Measurements from ENCODE around the gene SLC44A2. TPM values are rescaled to one million over a fixed set of nuclear protein-coding genes. Genes with fewer than 3 reads are reported as not detected.

The SLC44A2 gene
- polyA plus RNA-seq, 1 donor from 2014 or later: 332 TPM

DNA sequence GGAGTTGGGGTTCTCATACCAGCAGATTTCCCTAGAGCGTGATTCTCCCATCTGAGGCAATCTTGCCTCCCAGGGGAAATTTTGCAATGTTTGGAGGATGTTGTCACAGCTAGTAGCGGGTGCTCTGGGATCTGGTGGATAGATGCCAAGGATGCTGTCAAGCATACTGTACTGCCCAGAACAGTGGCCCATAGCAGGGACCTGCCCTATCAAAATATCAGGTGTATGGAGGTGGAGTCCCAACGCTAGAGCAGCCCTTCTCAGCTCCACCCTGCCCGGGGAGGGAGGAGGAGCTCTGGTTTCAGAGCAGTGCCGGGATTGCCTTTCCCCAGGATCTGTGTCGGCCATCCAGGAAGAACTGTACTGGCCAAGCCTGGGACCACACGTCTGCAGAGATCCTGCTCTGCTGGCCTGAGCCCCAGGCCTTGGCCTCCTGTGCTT lies 65.0 kb downstream of the SLC44A2 start:
- Mint-ChIP-seq H3K27ac (peak overlapping the region in 2 of 3 donors; percentile 14 to 56), H3K36me3 (peaks cover 6% of the 10 kb centered on the region), H3K4me1 (peaks cover under 1 to 6% (median 5%) of the 10 kb centered on the region in 3 donors), H3K9me3 (no peaks in the 10 kb centered on the region), H3K4me3 (peak overlapping the region in 1 of 4 donors; percentile 33), H3K27me3 (no peaks in the 10 kb centered on the region)

DNA sequence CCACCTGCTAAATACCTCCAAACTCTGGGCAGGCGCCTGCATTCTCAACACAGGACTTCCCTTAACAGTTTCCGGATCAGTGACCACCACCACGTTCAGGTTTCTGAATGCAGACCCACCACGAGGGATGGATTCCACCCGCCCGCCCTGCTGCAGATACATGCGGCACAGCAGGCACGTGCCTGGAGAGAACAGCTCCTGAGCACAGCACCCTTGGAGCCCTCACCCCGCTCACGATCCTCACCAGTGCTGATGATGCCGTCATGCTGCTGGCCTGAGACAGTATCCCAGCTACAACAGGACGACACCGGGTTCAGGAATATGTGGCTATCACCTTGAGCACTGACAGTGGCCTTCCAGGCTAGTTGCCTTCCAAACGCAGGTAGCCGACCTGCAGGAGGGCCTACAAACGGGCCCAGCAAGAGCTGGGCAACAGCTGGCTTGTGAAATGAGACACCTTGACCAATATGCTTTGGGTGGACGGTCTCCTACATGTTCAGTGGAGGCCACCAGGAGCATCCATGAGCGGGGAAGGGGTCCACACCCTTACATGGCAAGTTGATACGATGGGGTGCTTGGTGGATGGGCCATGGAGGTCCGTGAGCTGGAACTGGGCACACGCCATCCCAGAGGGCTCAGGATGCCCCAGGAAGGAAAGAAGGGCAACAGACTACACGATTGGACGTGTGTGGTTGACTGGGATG lies 66.0 kb downstream of the SLC44A2 start:
- Mint-ChIP-seq H3K27me3 (no peaks in the 10 kb centered on the region), H3K9me3 (no peaks in the 10 kb centered on the region), H3K36me3 (peaks cover 6% of the 10 kb centered on the region), H3K27ac (peak overlapping the region in 2 of 3 donors; percentile 44 to 90), H3K4me1 (peaks cover 9 to 13% (median 13%) of the 10 kb centered on the region in 3 donors), H3K4me3 (no peak overlapping the region)

DNA sequence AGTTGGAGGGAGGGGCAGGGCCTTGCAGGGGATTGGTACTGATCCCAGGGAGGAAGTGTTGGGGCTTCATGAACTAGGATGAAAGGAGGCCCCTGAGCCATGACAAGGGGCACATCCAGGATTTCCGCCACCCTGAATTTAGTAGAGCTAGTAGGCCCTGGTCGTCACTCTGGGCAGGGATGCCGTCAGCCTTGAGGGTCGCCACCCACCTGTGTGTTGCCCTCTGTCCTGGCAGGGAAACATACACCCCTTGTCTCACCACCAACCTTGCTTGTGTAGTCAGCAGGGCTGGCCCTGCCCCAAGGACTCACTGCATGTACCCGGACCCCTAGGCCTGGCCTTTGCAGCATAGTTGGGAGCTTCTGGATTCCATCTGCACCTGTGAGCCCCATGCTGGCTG lies 66.5 kb downstream of the SLC44A2 start:
- no peaks in the 10 kb centered on the region for H3K27me3 Mint-ChIP-seq
- peak overlapping the region in 2 of 3 donors; percentile 44 to 90 for H3K27ac Mint-ChIP-seq
- peaks cover 9 to 13% (median 13%) of the 10 kb centered on the region in 3 donors for H3K4me1 Mint-ChIP-seq
- no peaks in the 10 kb centered on the region for H3K9me3 Mint-ChIP-seq
- peaks cover 6% of the 10 kb centered on the region for H3K36me3 Mint-ChIP-seq
- H3K4me3 Mint-ChIP-seq: no peak overlapping the region

DNA sequence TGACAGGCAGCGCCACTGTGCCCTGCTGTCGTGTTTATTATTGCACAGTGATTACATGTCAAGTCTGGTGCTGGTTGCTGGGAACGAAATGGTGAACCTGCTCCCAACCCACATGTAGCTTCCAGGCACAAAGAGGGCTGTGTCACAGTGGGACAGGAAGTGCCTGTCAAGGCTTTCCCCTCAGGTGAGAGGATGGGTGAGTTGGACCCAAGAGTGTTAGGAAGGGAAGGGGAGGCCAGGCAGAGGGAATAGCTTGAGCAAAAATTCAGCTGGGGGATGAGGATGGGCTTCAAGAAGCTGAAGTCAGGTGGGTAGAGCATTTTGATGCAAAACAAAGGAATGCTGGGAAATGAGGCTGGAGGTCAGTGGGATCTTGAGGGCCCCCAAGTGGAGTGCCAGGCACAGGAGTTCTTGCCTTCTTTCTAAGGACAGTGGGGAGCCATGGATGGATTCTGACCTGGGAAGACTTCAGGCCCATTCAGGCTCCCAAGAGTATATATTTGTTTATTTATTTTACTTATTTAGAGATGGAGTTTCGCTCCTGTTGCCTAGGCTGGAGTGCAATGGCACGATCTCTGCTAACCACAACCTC lies 67.4 kb downstream of the SLC44A2 start:
- Mint-ChIP-seq H3K4me1 (peaks cover 9 to 13% (median 13%) of the 10 kb centered on the region in 3 donors), H3K9me3 (no peaks in the 10 kb centered on the region), H3K27ac (peak overlapping the region; percentile 44 to 90 (median 65)), H3K36me3 (peaks cover 6% of the 10 kb centered on the region), H3K4me3 (peak overlapping the region in 1 of 4 donors; percentile 43), H3K27me3 (no peaks in the 10 kb centered on the region)

Other genes with a start within 250 kb of the SLC44A2 start
- gene TYK2, start 245.0 kb upstream of the SLC44A2 start, polyA plus RNA-seq: 69.0 TPM
- gene CDC37, start 222.0 kb upstream of the SLC44A2 start, polyA plus RNA-seq: 78.8 TPM
- 2.9 TPM for gene PDE4A, start 205.0 kb upstream of the SLC44A2 start, polyA plus RNA-seq
- gene KEAP1, start 122.2 kb upstream of the SLC44A2 start, polyA plus RNA-seq: 32.9 TPM
- gene S1PR5, start 108.1 kb upstream of the SLC44A2 start, polyA plus RNA-seq: 5.1 TPM
- 21.0 TPM for gene ATG4D, start 81.6 kb upstream of the SLC44A2 start, polyA plus RNA-seq
- 35.6 TPM for gene KRI1, start 59.5 kb upstream of the SLC44A2 start, polyA plus RNA-seq
- gene CDKN2D, start 56.6 kb upstream of the SLC44A2 start, polyA plus RNA-seq: 193 TPM
- not detected for gene AP1M2, start 38.2 kb upstream of the SLC44A2 start, polyA plus RNA-seq
- 106 TPM for gene ILF3, start 28.8 kb downstream of the SLC44A2 start, polyA plus RNA-seq
- 53.5 TPM for gene QTRT1, start 75.9 kb downstream of the SLC44A2 start, polyA plus RNA-seq
- gene DNM2, start 92.5 kb downstream of the SLC44A2 start, polyA plus RNA-seq: 109 TPM
- 26.9 TPM for gene TMED1, start 210.7 kb downstream of the SLC44A2 start, polyA plus RNA-seq
- gene C19orf38, start 222.9 kb downstream of the SLC44A2 start, polyA plus RNA-seq: 6.5 TPM
- gene CARM1, start 246.0 kb downstream of the SLC44A2 start, polyA plus RNA-seq: 1.4 TPM